GM23338 (cell line): Measurements from ENCODE around the gene KCNJ13. TPM values are rescaled to one million over a fixed set of nuclear protein-coding genes. Genes with fewer than 3 reads are reported as not detected.

Experiments
- ATAC-seq: fragments of 200-7000 bp; cut with Tn5 transposase; 3 replicates; pipeline ENCODE4 v1.9.1; 2020
- DNase-seq: peaks from one replicate; pipeline ENCODE4 v3.0.0-alpha.2; 2015; ENCODE audit warnings: low spot score
- H2AFZ ChIP-seq: fragments of 200-600 bp; sonication (generic); 2 replicates; pipeline ENCODE4 v1.8.0; 2016; ENCODE audit warnings: antibody characterized with exemption, mild to moderate bottlenecking, moderate library complexity
- H3F3A ChIP-seq: fragments of 200-600 bp; sonication (generic); replicated peaks from 2 replicates; pipeline ENCODE4 v1.8.0; 2017; ENCODE audit warnings: antibody characterized with exemption, mixed run types, low read depth
- H3K27ac ChIP-seq: fragments of 200-600 bp; sonication (generic); 2 replicates; pipeline ENCODE4 v1.6.1; 2016; ENCODE audit warnings: low read depth
- H3K27me3 ChIP-seq: fragments of 200-600 bp; sonication (generic); 2 replicates; pipeline ENCODE4 v1.8.0; 2016; ENCODE audit warnings: mild to moderate bottlenecking, mixed run types, moderate library complexity; ENCODE audit not compliant: insufficient read depth
- H3K36me3 ChIP-seq: fragments of 200-600 bp; sonication (generic); 2 replicates; pipeline ENCODE4 v1.8.0; 2016; ENCODE audit warnings: mild to moderate bottlenecking; ENCODE audit not compliant: insufficient read depth
- H3K4me1 ChIP-seq: fragments of 200-600 bp; sonication (generic); 2 replicates; pipeline ENCODE4 v1.8.0; 2016; ENCODE audit warnings: mild to moderate bottlenecking, moderate library complexity; ENCODE audit not compliant: insufficient read depth
- H3K4me2 ChIP-seq: fragments of 200-600 bp; sonication (generic); 2 replicates; pipeline ENCODE4 v1.7.1; 2017; ENCODE audit warnings: mixed run types
- H3K4me3 ChIP-seq: fragments of 200-600 bp; sonication (generic); 2 replicates; pipeline ENCODE4 v1.6.1; 2016; ENCODE audit warnings: mixed run types
- H3K79me2 ChIP-seq: fragments of 200-600 bp; sonication (generic); replicated peaks from 2 replicates; pipeline ENCODE4 v1.8.0; 2017; ENCODE audit warnings: mild to moderate bottlenecking; ENCODE audit not compliant: insufficient read depth
- H3K9me2 ChIP-seq: fragments of 200-600 bp; sonication (generic); 2 replicates; pipeline ENCODE4 v1.8.0; 2017; ENCODE audit not compliant: insufficient read depth
- H4K20me1 ChIP-seq: fragments of 200-600 bp; sonication (generic); replicated peaks from 2 replicates; pipeline ENCODE4 v1.8.0; 2017; ENCODE audit warnings: mild to moderate bottlenecking; ENCODE audit not compliant: insufficient read depth
- H3K27ac Mint-ChIP-seq: 2 replicates; pipeline ENCODE4 v1.8.0; 2020; ENCODE audit warnings: inconsistent platforms, mild to moderate bottlenecking, moderate library complexity, mixed read lengths
- H3K27me3 Mint-ChIP-seq: 3 replicates; pipeline ENCODE4 v1.8.0; 2022; ENCODE audit warnings: low read depth, mild to moderate bottlenecking, moderate library complexity, mixed read lengths, inconsistent platforms; ENCODE audit not compliant: insufficient read depth, poor library complexity
- H3K36me3 Mint-ChIP-seq: 3 replicates; pipeline ENCODE4 v1.8.0; 2021; ENCODE audit warnings: low read depth, mild to moderate bottlenecking, inconsistent platforms, moderate library complexity, mixed read lengths
- H3K4me1 Mint-ChIP-seq: 3 replicates; pipeline ENCODE4 v1.8.0; 2020; ENCODE audit warnings: mild to moderate bottlenecking, inconsistent platforms, mixed read lengths
- H3K4me3 Mint-ChIP-seq: 3 replicates; pipeline ENCODE4 v1.8.0; 2021; ENCODE audit warnings: moderate library complexity, mild to moderate bottlenecking, inconsistent platforms, mixed read lengths
- H3K9me3 Mint-ChIP-seq: 3 replicates; pipeline ENCODE4 v1.8.0; 2020; ENCODE audit warnings: moderate library complexity, mild to moderate bottlenecking, inconsistent platforms, mixed read lengths
- CREB1 ChIP-seq: fragments of 250-450 bp; sonication (Bioruptor Pico); IDR thresholded peaks from 2 replicates; pipeline ENCODE4 v1.5.0; 2020; ENCODE audit warnings: low read depth, mild to moderate bottlenecking, moderate library complexity
- EZH2 ChIP-seq: fragments of 200-600 bp; sonication (generic); IDR thresholded peaks from one replicate; pipeline ENCODE4 v1.8.0; 2017; ENCODE audit warnings: antibody characterized with exemption, mild to moderate bottlenecking, low read depth; ENCODE audit not compliant: unreplicated experiment
- EZH2phosphoT487 ChIP-seq: fragments of 200-600 bp; sonication (generic); IDR thresholded peaks from one replicate; pipeline ENCODE4 v1.8.1; 2018; ENCODE audit warnings: antibody characterized with exemption; ENCODE audit not compliant: unreplicated experiment
- JUNB ChIP-seq: IDR thresholded peaks from one replicate; pipeline ENCODE4 v1.6.1; 2016; ENCODE audit warnings: antibody characterized with exemption; ENCODE audit not compliant: unreplicated experiment
- NANOG ChIP-seq: IDR thresholded peaks from 2 replicates; pipeline ENCODE4 v1.6.1; 2016; ENCODE audit warnings: antibody characterized with exemption, borderline replicate concordance
- POLR2AphosphoS5 ChIP-seq: IDR thresholded peaks from 2 replicates; pipeline ENCODE4 v1.6.1; 2016; ENCODE audit warnings: antibody characterized with exemption, low read depth
- STAT1 ChIP-seq: IDR thresholded peaks from one replicate; pipeline ENCODE4 v1.6.1; 2016; ENCODE audit warnings: antibody characterized with exemption; ENCODE audit not compliant: unreplicated experiment
- ZNF114 ChIP-seq: fragments of 250-450 bp; sonication (Bioruptor Pico); IDR thresholded peaks from 2 replicates; pipeline ENCODE4 v1.5.0; 2020; ENCODE audit warnings: mild to moderate bottlenecking, moderate library complexity
- ZNF331 ChIP-seq: fragments of 250-450 bp; sonication (Bioruptor Pico); IDR thresholded peaks from 2 replicates; pipeline ENCODE4 v1.5.0; 2020; ENCODE audit warnings: low read depth, mild to moderate bottlenecking, moderate library complexity
- polyA plus RNA-seq: library from polyadenylated mRNA; unstranded; fragments of >200 nt; fragmentation: Nextera tagmentation; extraction: Ambion mirVana; gene quantifications from 2 replicates; pipeline ENCODE4 v1.2.1, GENCODE V29; 2016
- total RNA-seq: library from RNA; depleted of rRNA; stranded (reverse); fragments of >200 nt; shearing (Covaris generic); gene quantifications from 2 replicates; pipeline ENCODE4 v1.2.3, GENCODE V29; 2014
- TF ChIP-seq, protein P1 (sequence below): fragments of 250-450 bp; sonication (Bioruptor Pico); IDR thresholded peaks from 2 replicates; pipeline ENCODE4 v1.5.0; 2020; ENCODE audit warnings: mild to moderate bottlenecking, moderate library complexity
- TF ChIP-seq, protein P2 (sequence below): IDR thresholded peaks from one replicate; pipeline ENCODE4 v1.6.1; 2018; ENCODE audit warnings: antibody characterized with exemption; ENCODE audit not compliant: unreplicated experiment
- TF ChIP-seq, protein P3 (sequence below), 2 experiments: fragments of 200-600 bp in 1 of 2; sonication (generic) in 1 of 2; conservative IDR thresholded peaks; 2 replicates each; pipeline versions ENCODE4 v1.5.1 to v1.6.1; 2016 to 2017; ENCODE audit warnings: antibody characterized with exemption in 2 of 2, low read depth in 2 of 2, mild to moderate bottlenecking in 2 of 2, moderate library complexity in 1 of 2
- TF ChIP-seq, protein P4 (sequence below): IDR thresholded peaks from 2 replicates; pipeline ENCODE4 v1.6.1; 2016; ENCODE audit warnings: antibody characterized with exemption

Gene KCNJ13
- total and polyA plus RNA-seq, 2 experiments from 2014 or later = 0.37 TPM; not detected in 1

DNA sequence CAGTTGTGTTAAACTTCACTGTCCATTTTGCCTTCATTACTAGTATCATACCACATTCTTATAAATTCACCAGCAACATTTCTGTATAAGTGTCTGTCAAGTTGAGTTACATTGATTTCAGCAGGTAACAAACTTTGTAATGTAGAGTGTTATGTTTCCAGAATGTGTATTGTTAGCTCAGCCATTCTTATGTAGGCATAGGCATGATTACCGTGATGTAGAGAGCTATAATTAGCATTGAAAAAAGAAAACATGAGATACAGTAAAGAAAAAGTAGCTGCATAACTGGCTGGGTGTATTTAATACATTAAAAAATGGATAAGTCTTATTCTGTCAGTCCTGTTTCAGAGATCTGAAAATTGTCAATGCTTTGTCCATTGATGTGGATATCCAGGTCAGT is 8.5 kb downstream of the KCNJ13 start:
- H3K36me3 Mint-ChIP-seq = peaks cover 19% of the 10 kb centered on the region
- no peak overlapping the region for H3K4me3 Mint-ChIP-seq
- Histone ChIP-seq H3K4me3 (no peak overlapping the region), H2AFZ (no peak overlapping the region), H3K36me3 (peaks cover 9% of the 10 kb centered on the region), H3K27ac (no peak overlapping the region), H4K20me1 (no peaks in the 10 kb centered on the region), H3K79me2 (no peaks in the 10 kb centered on the region), H3K4me2 (no peak overlapping the region), H3K27me3 (no peaks in the 10 kb centered on the region), H3F3A (no peaks in the 10 kb centered on the region), H3K4me1 (no peaks in the 10 kb centered on the region), H3K9me2 (no peaks in the 10 kb centered on the region)
- no peaks in the 10 kb centered on the region for H3K9me3 Mint-ChIP-seq
- peaks cover 3% of the 10 kb centered on the region; the same call in 1 of the 3 replicates for H3K4me1 Mint-ChIP-seq
- ATAC-seq (no peak), DNase-seq (no peak)
- TF ChIP-seq STAT1 (no peak), ZNF331 (no peak), NANOG (no peak), JUNB (no peak), EZH2phosphoT487 (no peak), EZH2 (no peak), POLR2AphosphoS5 (no peak), ZNF114 (CRISPR knock-in tag) (no peak), CREB1 (no peak)
- TF ChIP-seq, protein P1, sequence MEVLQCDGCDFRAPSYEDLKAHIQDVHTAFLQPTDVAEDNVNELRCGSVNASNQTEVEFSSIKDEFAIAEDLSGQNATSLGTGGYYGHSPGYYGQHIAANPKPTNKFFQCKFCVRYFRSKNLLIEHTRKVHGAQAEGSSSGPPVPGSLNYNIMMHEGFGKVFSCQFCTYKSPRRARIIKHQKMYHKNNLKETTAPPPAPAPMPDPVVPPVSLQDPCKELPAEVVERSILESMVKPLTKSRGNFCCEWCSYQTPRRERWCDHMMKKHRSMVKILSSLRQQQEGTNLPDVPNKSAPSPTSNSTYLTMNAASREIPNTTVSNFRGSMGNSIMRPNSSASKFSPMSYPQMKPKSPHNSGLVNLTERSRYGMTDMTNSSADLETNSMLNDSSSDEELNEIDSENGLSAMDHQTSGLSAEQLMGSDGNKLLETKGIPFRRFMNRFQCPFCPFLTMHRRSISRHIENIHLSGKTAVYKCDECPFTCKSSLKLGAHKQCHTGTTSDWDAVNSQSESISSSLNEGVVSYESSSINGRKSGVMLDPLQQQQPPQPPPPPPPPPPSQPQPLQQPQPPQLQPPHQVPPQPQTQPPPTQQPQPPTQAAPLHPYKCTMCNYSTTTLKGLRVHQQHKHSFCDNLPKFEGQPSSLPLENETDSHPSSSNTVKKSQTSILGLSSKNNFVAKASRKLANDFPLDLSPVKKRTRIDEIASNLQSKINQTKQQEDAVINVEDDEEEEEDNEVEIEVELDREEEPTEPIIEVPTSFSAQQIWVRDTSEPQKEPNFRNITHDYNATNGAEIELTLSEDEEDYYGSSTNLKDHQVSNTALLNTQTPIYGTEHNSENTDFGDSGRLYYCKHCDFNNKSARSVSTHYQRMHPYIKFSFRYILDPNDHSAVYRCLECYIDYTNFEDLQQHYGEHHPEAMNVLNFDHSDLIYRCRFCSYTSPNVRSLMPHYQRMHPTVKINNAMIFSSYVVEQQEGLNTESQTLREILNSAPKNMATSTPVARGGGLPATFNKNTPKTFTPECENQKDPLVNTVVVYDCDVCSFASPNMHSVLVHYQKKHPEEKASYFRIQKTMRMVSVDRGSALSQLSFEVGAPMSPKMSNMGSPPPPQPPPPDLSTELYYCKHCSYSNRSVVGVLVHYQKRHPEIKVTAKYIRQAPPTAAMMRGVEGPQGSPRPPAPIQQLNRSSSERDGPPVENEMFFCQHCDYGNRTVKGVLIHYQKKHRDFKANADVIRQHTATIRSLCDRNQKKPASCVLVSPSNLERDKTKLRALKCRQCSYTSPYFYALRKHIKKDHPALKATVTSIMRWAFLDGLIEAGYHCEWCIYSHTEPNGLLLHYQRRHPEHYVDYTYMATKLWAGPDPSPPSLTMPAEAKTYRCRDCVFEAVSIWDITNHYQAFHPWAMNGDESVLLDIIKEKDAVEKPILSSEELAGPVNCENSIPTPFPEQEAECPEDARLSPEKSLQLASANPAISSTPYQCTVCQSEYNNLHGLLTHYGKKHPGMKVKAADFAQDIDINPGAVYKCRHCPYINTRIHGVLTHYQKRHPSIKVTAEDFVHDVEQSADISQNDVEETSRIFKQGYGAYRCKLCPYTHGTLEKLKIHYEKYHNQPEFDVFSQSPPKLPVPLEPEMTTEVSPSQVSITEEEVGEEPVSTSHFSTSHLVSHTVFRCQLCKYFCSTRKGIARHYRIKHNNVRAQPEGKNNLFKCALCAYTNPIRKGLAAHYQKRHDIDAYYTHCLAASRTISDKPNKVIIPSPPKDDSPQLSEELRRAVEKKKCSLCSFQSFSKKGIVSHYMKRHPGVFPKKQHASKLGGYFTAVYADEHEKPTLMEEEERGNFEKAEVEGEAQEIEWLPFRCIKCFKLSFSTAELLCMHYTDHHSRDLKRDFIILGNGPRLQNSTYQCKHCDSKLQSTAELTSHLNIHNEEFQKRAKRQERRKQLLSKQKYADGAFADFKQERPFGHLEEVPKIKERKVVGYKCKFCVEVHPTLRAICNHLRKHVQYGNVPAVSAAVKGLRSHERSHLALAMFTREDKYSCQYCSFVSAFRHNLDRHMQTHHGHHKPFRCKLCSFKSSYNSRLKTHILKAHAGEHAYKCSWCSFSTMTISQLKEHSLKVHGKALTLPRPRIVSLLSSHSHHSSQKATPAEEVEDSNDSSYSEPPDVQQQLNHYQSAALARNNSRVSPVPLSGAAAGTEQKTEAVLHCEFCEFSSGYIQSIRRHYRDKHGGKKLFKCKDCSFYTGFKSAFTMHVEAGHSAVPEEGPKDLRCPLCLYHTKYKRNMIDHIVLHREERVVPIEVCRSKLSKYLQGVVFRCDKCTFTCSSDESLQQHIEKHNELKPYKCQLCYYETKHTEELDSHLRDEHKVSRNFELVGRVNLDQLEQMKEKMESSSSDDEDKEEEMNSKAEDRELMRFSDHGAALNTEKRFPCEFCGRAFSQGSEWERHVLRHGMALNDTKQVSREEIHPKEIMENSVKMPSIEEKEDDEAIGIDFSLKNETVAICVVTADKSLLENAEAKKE (CRISPR knock-in tag) = no peak
- TF ChIP-seq, protein P2, sequence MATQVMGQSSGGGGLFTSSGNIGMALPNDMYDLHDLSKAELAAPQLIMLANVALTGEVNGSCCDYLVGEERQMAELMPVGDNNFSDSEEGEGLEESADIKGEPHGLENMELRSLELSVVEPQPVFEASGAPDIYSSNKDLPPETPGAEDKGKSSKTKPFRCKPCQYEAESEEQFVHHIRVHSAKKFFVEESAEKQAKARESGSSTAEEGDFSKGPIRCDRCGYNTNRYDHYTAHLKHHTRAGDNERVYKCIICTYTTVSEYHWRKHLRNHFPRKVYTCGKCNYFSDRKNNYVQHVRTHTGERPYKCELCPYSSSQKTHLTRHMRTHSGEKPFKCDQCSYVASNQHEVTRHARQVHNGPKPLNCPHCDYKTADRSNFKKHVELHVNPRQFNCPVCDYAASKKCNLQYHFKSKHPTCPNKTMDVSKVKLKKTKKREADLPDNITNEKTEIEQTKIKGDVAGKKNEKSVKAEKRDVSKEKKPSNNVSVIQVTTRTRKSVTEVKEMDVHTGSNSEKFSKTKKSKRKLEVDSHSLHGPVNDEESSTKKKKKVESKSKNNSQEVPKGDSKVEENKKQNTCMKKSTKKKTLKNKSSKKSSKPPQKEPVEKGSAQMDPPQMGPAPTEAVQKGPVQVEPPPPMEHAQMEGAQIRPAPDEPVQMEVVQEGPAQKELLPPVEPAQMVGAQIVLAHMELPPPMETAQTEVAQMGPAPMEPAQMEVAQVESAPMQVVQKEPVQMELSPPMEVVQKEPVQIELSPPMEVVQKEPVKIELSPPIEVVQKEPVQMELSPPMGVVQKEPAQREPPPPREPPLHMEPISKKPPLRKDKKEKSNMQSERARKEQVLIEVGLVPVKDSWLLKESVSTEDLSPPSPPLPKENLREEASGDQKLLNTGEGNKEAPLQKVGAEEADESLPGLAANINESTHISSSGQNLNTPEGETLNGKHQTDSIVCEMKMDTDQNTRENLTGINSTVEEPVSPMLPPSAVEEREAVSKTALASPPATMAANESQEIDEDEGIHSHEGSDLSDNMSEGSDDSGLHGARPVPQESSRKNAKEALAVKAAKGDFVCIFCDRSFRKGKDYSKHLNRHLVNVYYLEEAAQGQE = no peak
- TF ChIP-seq, protein P3, sequence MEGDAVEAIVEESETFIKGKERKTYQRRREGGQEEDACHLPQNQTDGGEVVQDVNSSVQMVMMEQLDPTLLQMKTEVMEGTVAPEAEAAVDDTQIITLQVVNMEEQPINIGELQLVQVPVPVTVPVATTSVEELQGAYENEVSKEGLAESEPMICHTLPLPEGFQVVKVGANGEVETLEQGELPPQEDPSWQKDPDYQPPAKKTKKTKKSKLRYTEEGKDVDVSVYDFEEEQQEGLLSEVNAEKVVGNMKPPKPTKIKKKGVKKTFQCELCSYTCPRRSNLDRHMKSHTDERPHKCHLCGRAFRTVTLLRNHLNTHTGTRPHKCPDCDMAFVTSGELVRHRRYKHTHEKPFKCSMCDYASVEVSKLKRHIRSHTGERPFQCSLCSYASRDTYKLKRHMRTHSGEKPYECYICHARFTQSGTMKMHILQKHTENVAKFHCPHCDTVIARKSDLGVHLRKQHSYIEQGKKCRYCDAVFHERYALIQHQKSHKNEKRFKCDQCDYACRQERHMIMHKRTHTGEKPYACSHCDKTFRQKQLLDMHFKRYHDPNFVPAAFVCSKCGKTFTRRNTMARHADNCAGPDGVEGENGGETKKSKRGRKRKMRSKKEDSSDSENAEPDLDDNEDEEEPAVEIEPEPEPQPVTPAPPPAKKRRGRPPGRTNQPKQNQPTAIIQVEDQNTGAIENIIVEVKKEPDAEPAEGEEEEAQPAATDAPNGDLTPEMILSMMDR (conservative IDR thresholded peaks at IDR 0.05; ENCODE audit: low read depth in 2 of 2) = no peak
- TF ChIP-seq, protein P4, sequence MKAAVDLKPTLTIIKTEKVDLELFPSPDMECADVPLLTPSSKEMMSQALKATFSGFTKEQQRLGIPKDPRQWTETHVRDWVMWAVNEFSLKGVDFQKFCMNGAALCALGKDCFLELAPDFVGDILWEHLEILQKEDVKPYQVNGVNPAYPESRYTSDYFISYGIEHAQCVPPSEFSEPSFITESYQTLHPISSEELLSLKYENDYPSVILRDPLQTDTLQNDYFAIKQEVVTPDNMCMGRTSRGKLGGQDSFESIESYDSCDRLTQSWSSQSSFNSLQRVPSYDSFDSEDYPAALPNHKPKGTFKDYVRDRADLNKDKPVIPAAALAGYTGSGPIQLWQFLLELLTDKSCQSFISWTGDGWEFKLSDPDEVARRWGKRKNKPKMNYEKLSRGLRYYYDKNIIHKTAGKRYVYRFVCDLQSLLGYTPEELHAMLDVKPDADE = no peak
- peaks cover 1% of the 10 kb centered on the region for H3K27me3 Mint-ChIP-seq
- no peak overlapping the region for H3K27ac Mint-ChIP-seq
